IMR-90 (cell line): ENCODE results near the gene ADGRG1. TPM values are rescaled to one million over a fixed set of nuclear protein-coding genes. Genes with fewer than 3 reads are reported as not detected.

Experiments
- ATAC-seq: fragments of 200-7000 bp; cut with Tn5 transposase; 2 replicates; pipeline ENCODE4 v1.9.1; 2020; ENCODE audit warnings: low read depth, mild to moderate bottlenecking, moderate library complexity
- BruUV-seq: library from RNA; stranded (reverse); fragments of 400-500 nt; replicated peaks from 2 replicates; lab custom pipeline; 2021; lab: Mats Ljungman, UMichigan
- CTCF ChIA-PET: fragments of 300-600 bp; formaldehyde crosslinking; extraction: SDS; loops from one replicate; lab custom pipeline; 2021; ENCODE audit warnings: antibody characterized with exemption; lab: Yijun Ruan, JAX
- POLR2A ChIA-PET: fragments of 300-600 bp; sonication (Branson Sonifier 250); formaldehyde crosslinking; loops from one replicate; lab custom pipeline; 2022; ENCODE audit warnings: antibody characterized with exemption; ENCODE audit not compliant: unreplicated experiment; lab: Charles Lee
- DNase-seq: peaks from one replicate; pipeline ENCODE4 v3.0.0; 2013
- H2AFZ ChIP-seq: replicated peaks from 2 replicates; pipeline ENCODE3; 2013; ENCODE audit warnings: low read length, mild to moderate bottlenecking; ENCODE audit not compliant: poor library complexity
- H2AK5ac ChIP-seq: 2 replicates; pipeline ENCODE4 v1.6.1; 2013; ENCODE audit warnings: low read depth, low read length, inconsistent platforms
- H2AK9ac ChIP-seq: replicated peaks from 2 replicates; pipeline ENCODE3; 2013; ENCODE audit warnings: mild to moderate bottlenecking, low read depth, low read length, moderate library complexity; ENCODE audit not compliant: poor library complexity
- H2BK120ac ChIP-seq: 2 replicates; pipeline ENCODE4 v1.6.1; 2013; ENCODE audit warnings: low read depth, low read length, inconsistent platforms
- H2BK15ac ChIP-seq: 3 replicates; pipeline ENCODE4 v1.6.1; 2013; ENCODE audit warnings: low read depth, low read length, inconsistent platforms
- H2BK20ac ChIP-seq: 2 replicates; pipeline ENCODE4 v1.6.1; 2013; ENCODE audit warnings: low read depth, mild to moderate bottlenecking, inconsistent platforms, low read length, moderate library complexity
- H2BK5ac ChIP-seq: 2 replicates; pipeline ENCODE4 v1.6.1; 2013; ENCODE audit warnings: mild to moderate bottlenecking, low read depth, low read length, inconsistent platforms; ENCODE audit not compliant: poor library complexity, severe bottlenecking
- H3K14ac ChIP-seq: replicated peaks from 2 replicates; pipeline ENCODE4 v1.6.1; 2013; ENCODE audit warnings: low read depth, low read length, inconsistent platforms
- H3K18ac ChIP-seq: 2 replicates; pipeline ENCODE4 v1.6.1; 2013; ENCODE audit warnings: low read depth, low read length, control low read depth
- H3K23ac ChIP-seq: 2 replicates; pipeline ENCODE4 v1.6.1; 2013; ENCODE audit warnings: low read depth, low read length, inconsistent platforms
- H3K27ac ChIP-seq: 2 replicates; pipeline ENCODE4 v1.5.1; 2013; ENCODE audit warnings: mild to moderate bottlenecking, control low read depth, low read length; ENCODE audit not compliant: insufficient read depth
- H3K27me3 ChIP-seq: 2 replicates; pipeline ENCODE4 v1.6.1; 2013; ENCODE audit warnings: low read length; ENCODE audit not compliant: control insufficient read depth, insufficient read depth
- H3K36me3 ChIP-seq: 2 replicates; pipeline ENCODE4 v1.6.1; 2013; ENCODE audit warnings: low read length, mixed read lengths; ENCODE audit not compliant: control insufficient read depth, insufficient read depth
- H3K4ac ChIP-seq: 2 replicates; pipeline ENCODE4 v1.6.1; 2013; ENCODE audit warnings: low read depth, low read length, inconsistent platforms
- H3K4me1 ChIP-seq: 2 replicates; pipeline ENCODE4 v1.6.1; 2013; ENCODE audit warnings: low read length, mixed read lengths; ENCODE audit not compliant: control insufficient read depth, insufficient read depth
- H3K4me2 ChIP-seq: 2 replicates; pipeline ENCODE4 v1.6.1; 2013; ENCODE audit warnings: low read depth, mild to moderate bottlenecking, control low read depth, low read length, moderate library complexity
- H3K4me3 ChIP-seq: 2 replicates; pipeline ENCODE4 v1.5.1; 2013; ENCODE audit warnings: low read depth, mild to moderate bottlenecking, control low read depth, low read length, moderate library complexity; ENCODE audit not compliant: insufficient read depth
- H3K56ac ChIP-seq: 2 replicates; pipeline ENCODE4 v1.6.1; 2013; ENCODE audit warnings: low read length, inconsistent platforms; ENCODE audit not compliant: insufficient read depth; ENCODE audit errors: extremely low read depth
- H3K79me1 ChIP-seq, 2 experiments: 2 replicates each; pipeline ENCODE4 v1.6.1; 2013; ENCODE audit warnings: low read length in 2 of 2, inconsistent platforms in 1 of 2, low read depth in 1 of 2
- H3K9ac ChIP-seq: 2 replicates; pipeline ENCODE4 v1.6.1; 2013; ENCODE audit warnings: low read depth, low read length, control low read depth
- H3K9me1 ChIP-seq: 2 replicates; pipeline ENCODE4 v1.6.1; 2013; ENCODE audit warnings: low read length, inconsistent platforms; ENCODE audit not compliant: insufficient read depth
- H3K9me3 ChIP-seq: 2 replicates; pipeline ENCODE4 v1.6.1; 2013; ENCODE audit warnings: low read length; ENCODE audit not compliant: control insufficient read depth, insufficient read depth
- H4K20me1 ChIP-seq: 2 replicates; pipeline ENCODE4 v1.6.1; 2013; ENCODE audit warnings: low read length, inconsistent platforms; ENCODE audit not compliant: insufficient read depth
- H4K5ac ChIP-seq: 2 replicates; pipeline ENCODE4 v1.6.1; 2013; ENCODE audit warnings: mild to moderate bottlenecking, low read depth, low read length, control low read depth
- H4K8ac ChIP-seq, 2 experiments: 2 replicates each; pipeline ENCODE4 v1.6.1; 2013; ENCODE audit warnings: low read depth in 2 of 2, low read length in 2 of 2, control low read depth in 1 of 2, inconsistent platforms in 1 of 2
- H4K91ac ChIP-seq: 2 replicates; pipeline ENCODE4 v1.6.1; 2013; ENCODE audit warnings: low read depth, low read length, inconsistent platforms; ENCODE audit not compliant: insufficient read depth
- BHLHE40 ChIP-seq: fragments of 150-350 bp; IDR thresholded peaks from 2 replicates; pipeline ENCODE4 v1.6.1; 2016; ENCODE audit warnings: mild to moderate bottlenecking, low read depth, low read length
- CTCF ChIP-seq: conservative IDR thresholded peaks from 2 replicates; pipeline ENCODE4 v1.5.1; 2012; ENCODE audit warnings: mild to moderate bottlenecking, low read depth, low read length, improper control_type of control experiment
- ELK1 ChIP-seq: fragments of 150-350 bp; IDR thresholded peaks from 2 replicates; pipeline ENCODE4 v1.6.1; 2016; ENCODE audit warnings: low read depth, mild to moderate bottlenecking, low read length, moderate library complexity, borderline replicate concordance
- MAFK ChIP-seq: IDR thresholded peaks from 2 replicates; pipeline ENCODE4 v1.6.1; 2012; ENCODE audit warnings: low read depth, low read length, improper control_type of control experiment
- POLR2A ChIP-seq: IDR thresholded peaks from 2 replicates; pipeline ENCODE4 v1.6.1; 2012; ENCODE audit warnings: mild to moderate bottlenecking, low read depth, low read length
- RAD21 ChIP-seq: IDR thresholded peaks from 2 replicates; pipeline ENCODE4 v1.6.1; 2012; ENCODE audit warnings: low read length, improper control_type of control experiment
- RFX5 ChIP-seq: IDR thresholded peaks from 2 replicates; pipeline ENCODE4 v1.8.0; 2012; ENCODE audit warnings: low read depth, mild to moderate bottlenecking, low read length, moderate library complexity
- WGBS, 2 experiments: methylation state at CpG; one replicate each; pipeline versions ENCODE4 v1.1.5 to v1.1.7; 2013; ENCODE audit warnings: missing lambda C conversion rate in 2 of 2; ENCODE audit not compliant: insufficient read length in 1 of 2; ENCODE audit errors: extremely low coverage in 2 of 2; 5-methylcytosine and 5-hydroxymethylcytosine counted together
- dilution Hi-C: fragments of 300-500 bp; cut with HindIII; formaldehyde crosslinking; loops from one replicate; pipeline ENCODE4 v1.14.3; 2018; ENCODE audit warnings: low sequenced_read_pairs; ENCODE audit not compliant: unreplicated experiment
- in situ Hi-C: fragments of 300-500 bp; cut with MboI; formaldehyde crosslinking; loops from 3 replicates; pipeline ENCODE4 v1.14.3; 2019; ENCODE audit warnings: low sequenced_read_pairs, inconsistent platforms, mixed read lengths
- intact Hi-C: fragments of 100-400 bp; cut with micrococcal nuclease; formaldehyde crosslinking; loops from 2 replicates; pipeline ENCODE4 v1.10.0; 2022
- polyA plus RNA-seq, 3 experiments: library from polyadenylated mRNA; depleted of rRNA; stranded (reverse); fragments of >200 nt; gene quantifications; 2 replicates each; pipeline ENCODE4 v1.2.3, GENCODE V29; 2012; ENCODE audit warnings: low replicate concordance in 1 of 3
- total RNA-seq: library from RNA; depleted of rRNA; stranded (reverse); fragments of >200 nt; gene quantifications from 2 replicates; pipeline ENCODE4 v1.2.3, GENCODE V29; 2012
- TF ChIP-seq, protein P1 (sequence below): fragments of 150-350 bp; IDR thresholded peaks from 2 replicates; pipeline ENCODE4 v1.6.1; 2017; ENCODE audit warnings: mild to moderate bottlenecking, antibody characterized with exemption, low read length, low read depth

The ADGRG1 gene
- total and polyA plus RNA-seq, 2 of the 4 experiments (the other 2 are of a cell fraction): 0.90 to 8.4 TPM

GRCh38 chr16:57609541-57610401, 18.7 kb upstream of the ADGRG1 start:
- Histone ChIP-seq H3K27me3 (0 out of 2 replicates have a peak, but pooled peaks cover 3% of the 10 kb centered on the region), H3K4me1 (peaks cover 19% of the 10 kb centered on the region), H4K5ac (no peak overlapping the region), H3K9me3 (no peaks in the 10 kb centered on the region), H3K27ac (no peak overlapping the region), H2BK120ac (peak overlapping the region; percentile 67), H2BK5ac (no peak overlapping the region), H4K8ac (peak overlapping the region in 1 of 2 experiments; percentile 63; a peak in 2 of 4 replicates), H3K4ac (peak overlapping the region; percentile 71), H4K20me1 (no peaks in the 10 kb centered on the region), H4K91ac (peak overlapping the region; percentile 50), H3K4me2 (peak overlapping the region; percentile 30; the same call in 1 of the 2 replicates), H2BK15ac (peak overlapping the region; percentile 72; the same call in 2 of the 3 replicates), H3K4me3 (no peak overlapping the region), H3K56ac (no peak overlapping the region), H3K23ac (no peak overlapping the region), H2AK9ac (peak overlapping the region; percentile 80), H3K18ac (peak overlapping the region; percentile 25; the same call in 1 of the 2 replicates), H3K9ac (no peak overlapping the region), H3K14ac (0 out of 2 replicates have a peak overlapping the region, but pooled peaks have one; percentile 1), H2BK20ac (peak overlapping the region; percentile 64), H3K79me1 (no peaks in the 10 kb centered on the region), H3K36me3 (no peaks in the 10 kb centered on the region), H3K9me1 (peaks cover 7% of the 10 kb centered on the region; the same call in 1 of the 2 replicates), H2AFZ (peak overlapping the region; percentile 53), H2AK5ac (peak overlapping the region; percentile 71)
- intact Hi-C loops (no loop called here), dilution Hi-C loops (no loop called here), in situ Hi-C loops (no loop called here)
- ChIA-PET POLR2A (no interaction called here), CTCF (interaction anchor here (0.7 to 1.1 kb wide), 3 partner anchors 13 to 45 kb away, joined by 3 to 4 read pairs (median 3); no protein-coding TSS in a partner anchor)
- WGBS, 2 experiments: 21% methylated on average over 4 of the region's 12 CpGs; no CpG with 5 or more reads in 1 of the 2 experiments
- BruUV-seq: no TSS peak
- no peak for TF ChIP-seq MAFK
- no peak for TF ChIP-seq RAD21
- no peak; the same call in 1 of the 2 replicates for TF ChIP-seq CTCF
- TF ChIP-seq BHLHE40: no peak
- TF ChIP-seq ELK1: no peak
- no peak for TF ChIP-seq POLR2A
- no peak for TF ChIP-seq RFX5
- TF ChIP-seq, protein P1, sequence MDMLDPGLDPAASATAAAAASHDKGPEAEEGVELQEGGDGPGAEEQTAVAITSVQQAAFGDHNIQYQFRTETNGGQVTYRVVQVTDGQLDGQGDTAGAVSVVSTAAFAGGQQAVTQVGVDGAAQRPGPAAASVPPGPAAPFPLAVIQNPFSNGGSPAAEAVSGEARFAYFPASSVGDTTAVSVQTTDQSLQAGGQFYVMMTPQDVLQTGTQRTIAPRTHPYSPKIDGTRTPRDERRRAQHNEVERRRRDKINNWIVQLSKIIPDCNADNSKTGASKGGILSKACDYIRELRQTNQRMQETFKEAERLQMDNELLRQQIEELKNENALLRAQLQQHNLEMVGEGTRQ: no peak
- DNase-seq (peak; percentile 54), ATAC-seq (peak; percentile 70)
